Right ventricle myocardium superior (tissue), 1 donor: ENCODE results near the gene HS6ST3. TPM values are rescaled to one million over a fixed set of nuclear protein-coding genes. Genes with fewer than 3 reads are reported as not detected.
"Not testable (repeated sequence)": the region's sequence is repeated elsewhere in the genome, so short reads cannot be mapped to it uniquely, and the experiment has no call there.

Source experiments
- ATAC-seq: fragments of 200-7000 bp; cut with Tn5 transposase; one replicate; pipeline ENCODE4 v1.9.1; 2020; ENCODE audit warnings: mild to moderate bottlenecking; ENCODE audit not compliant: poor library complexity
- DNase-seq: peaks from one replicate; pipeline ENCODE4 v3.0.0-alpha.2; 2020
- intact Hi-C: fragments of 100-400 bp; cut with DNase I; formaldehyde crosslinking; loops from one replicate; pipeline ENCODE4 v1.11.2; 2022
- total RNA-seq: library from RNA; stranded (reverse); fragmentation: NEBNext Ultra II Directional; extraction: Animal tissue kit (Norgen Biotek cat#: 25700); gene quantifications from one replicate; pipeline ENCODE4 v1.2.1, GENCODE V29; 2021
- donor health status: DM: no; HTN: yes; CAD: no; lungs with severe emphysema.

Gene HS6ST3
- total RNA-seq, 1 donor from 2014 or later: 0.56 TPM

GRCh38 chr13:96490496-96490989 lies 400.6 kb downstream of the HS6ST3 start:
- intact Hi-C loops: no loop called here
- no peak for DNase-seq

GRCh38 chr13:96491103-96491502 lies 401.2 kb downstream of the HS6ST3 start:
- ATAC-seq: no peak
- intact Hi-C loops: no loop called here
- DNase-seq: no peak

More at GRCh38 chr13:96490496-96490989, 400.6 kb downstream of the HS6ST3 start:
- ATAC-seq: no peak

GRCh38 chr13:96492766-96493165 lies 402.9 kb downstream of the HS6ST3 start:
- intact Hi-C loops: no loop called here
- DNase-seq (no peak), ATAC-seq (no peak)

GRCh38 chr13:96499656-96500055 lies 409.7 kb downstream of the HS6ST3 start:
- intact Hi-C loops: no loop called here
- ATAC-seq: no peak
- DNase-seq: peak; percentile 27

- ATAC-seq: no peak
- intact Hi-C loops: no loop called here
- no peak for DNase-seq
Observed at GRCh38 chr13:96500953-96501352, 411.0 kb downstream of the HS6ST3 start.

- DNase-seq: no peak
- intact Hi-C loops: no loop called here
- no peak for ATAC-seq
Observed at GRCh38 chr13:96503481-96503880, 413.6 kb downstream of the HS6ST3 start.

GRCh38 chr13:96511587-96511986 lies 421.7 kb downstream of the HS6ST3 start:
- no peak for ATAC-seq
- intact Hi-C loops: no loop called here

GRCh38 chr13:96519380-96519779 lies 429.5 kb downstream of the HS6ST3 start:
- DNase-seq: no peak
- ATAC-seq: no peak
- intact Hi-C loops: no loop called here

More at GRCh38 chr13:96511587-96511986, 421.7 kb downstream of the HS6ST3 start:
- DNase-seq: no peak

GRCh38 chr13:96524398-96525020 lies 434.6 kb downstream of the HS6ST3 start:
- ATAC-seq, intact Hi-C loops, DNase-seq: not testable (repeated sequence)

- DNase-seq (no peak), ATAC-seq (no peak)
- intact Hi-C loops: no loop called here
Observed at GRCh38 chr13:96525715-96526114, 435.8 kb downstream of the HS6ST3 start.

- intact Hi-C loops: no loop called here
- ATAC-seq (no peak), DNase-seq (no peak)
Observed at GRCh38 chr13:96527497-96527896, 437.6 kb downstream of the HS6ST3 start.

- no peak for ATAC-seq
- intact Hi-C loops: no loop called here
- DNase-seq: no peak
Observed at GRCh38 chr13:96532804-96533203, 442.9 kb downstream of the HS6ST3 start.

GRCh38 chr13:96533408-96533807 lies 443.5 kb downstream of the HS6ST3 start:
- DNase-seq (no peak), ATAC-seq (no peak)
- intact Hi-C loops: no loop called here

- DNase-seq: no peak
- intact Hi-C loops: no loop called here
- no peak for ATAC-seq
Observed at GRCh38 chr13:96539791-96540190, 449.9 kb downstream of the HS6ST3 start.

GRCh38 chr13:96540670-96541069 lies 450.8 kb downstream of the HS6ST3 start:
- intact Hi-C loops: no loop called here
- no peak for ATAC-seq

GRCh38 chr13:96542986-96543385 lies 453.1 kb downstream of the HS6ST3 start:
- no peak for ATAC-seq
- intact Hi-C loops: no loop called here
- DNase-seq: no peak

More at GRCh38 chr13:96540670-96541069, 450.8 kb downstream of the HS6ST3 start:
- no peak for DNase-seq

GRCh38 chr13:96544957-96545356 lies 455.1 kb downstream of the HS6ST3 start:
- ATAC-seq (no peak), DNase-seq (no peak)
- intact Hi-C loops: no loop called here

- no peak for ATAC-seq
- no peak for DNase-seq
- intact Hi-C loops: no loop called here
Observed at GRCh38 chr13:96546463-96546862, 456.6 kb downstream of the HS6ST3 start.

- ATAC-seq (no peak), DNase-seq (no peak)
- intact Hi-C loops: no loop called here
Observed at GRCh38 chr13:96551546-96551945, 461.6 kb downstream of the HS6ST3 start.

GRCh38 chr13:96552559-96552958 lies 462.7 kb downstream of the HS6ST3 start:
- ATAC-seq: no peak
- DNase-seq: no peak
- intact Hi-C loops: no loop called here

GRCh38 chr13:96553796-96554195 lies 463.9 kb downstream of the HS6ST3 start:
- intact Hi-C loops: no loop called here
- ATAC-seq (no peak), DNase-seq (no peak)
